ENCODE measurements around the gene GARIN5B. TPM values are rescaled to one million over a fixed set of nuclear protein-coding genes. Genes with fewer than 3 reads are reported as not detected.

The GARIN5B gene
- total and polyA plus RNA-seq, 2 of the 13 experiments (the other 11 are each of a cell fraction or from before 2014, with no cell fraction given), result not detected

GRCh38 chr19:55377356-55378131 is 14.5 kb upstream of the GARIN5B start (continued):
- TF ChIP-seq ZNF275 (CRISPR knock-in tag; IDR thresholded peaks at IDR 0.05; ENCODE audit: borderline replicate concordance), result 0 out of 2 replicates have a peak, but pooled peaks have one; percentile 41
- no peak; the same call in 1 of the 2 replicates for TF ChIP-seq SP5 (CRISPR knock-in tag; IDR thresholded peaks at IDR 0.05; ENCODE audit: borderline replicate concordance, low read depth)
- TF ChIP-seq ZNF768 (CRISPR knock-in tag; IDR thresholded peaks at IDR 0.05), result 0 out of 2 replicates have a peak, but pooled peaks have one; percentile 7
- peak; percentile 20; the same call in 1 of the 2 replicates for TF ChIP-seq BORCS8-MEF2B (CRISPR knock-in tag; IDR thresholded peaks at IDR 0.05)
- TF ChIP-seq CEBPG (CRISPR knock-in tag; IDR thresholded peaks at IDR 0.05), result peak; percentile 68
- TF ChIP-seq ZNF639 (CRISPR knock-in tag; conservative IDR thresholded peaks at IDR 0.05), result no peak
- TF ChIP-seq DBP (CRISPR knock-in tag; IDR thresholded peaks at IDR 0.05; ENCODE audit: not compliant biosample characterization), result no peak
- peak; percentile 30; the same call in 1 of the 2 replicates for TF ChIP-seq ARID5B (CRISPR knock-in tag; IDR thresholded peaks at IDR 0.05)
- TF ChIP-seq ZFP41 (CRISPR knock-in tag; IDR thresholded peaks at IDR 0.05; ENCODE audit: borderline replicate concordance), result 0 out of 2 replicates have a peak, but pooled peaks have one; percentile 43
- no peak for TF ChIP-seq ZNF652 (CRISPR knock-in tag; IDR thresholded peaks at IDR 0.05; ENCODE audit: borderline replicate concordance, low read depth)
- 0 out of 2 replicates have a peak, but pooled peaks have one; percentile 41 for TF ChIP-seq ZNF451 (CRISPR knock-in tag; IDR thresholded peaks at IDR 0.05)
- peak; percentile 28; the same call in 1 of the 2 replicates for TF ChIP-seq HDAC1 (CRISPR knock-in tag; IDR thresholded peaks at IDR 0.05)
- TF ChIP-seq ZNF543 (CRISPR knock-in tag; IDR thresholded peaks at IDR 0.05), result no peak
- TF ChIP-seq TOPORS (CRISPR knock-in tag; IDR thresholded peaks at IDR 0.05), result no peak
- no peak for TF ChIP-seq ZBTB4 (CRISPR knock-in tag; IDR thresholded peaks at IDR 0.05; ENCODE audit: borderline replicate concordance)
- no peak for TF ChIP-seq ZNF24 (IDR thresholded peaks at IDR 0.05)
- TF ChIP-seq ZNF263 (CRISPR knock-in tag; IDR thresholded peaks at IDR 0.05), result peak; percentile 83
- TF ChIP-seq GPN1 (CRISPR knock-in tag; IDR thresholded peaks at IDR 0.05; ENCODE audit: borderline replicate concordance), result no peak
- no peak for TF ChIP-seq ZNF773 (CRISPR knock-in tag; IDR thresholded peaks at IDR 0.05; ENCODE audit: borderline replicate concordance)
